DOHH2 (cell line): ENCODE data around the gene UGT3A1.

Experiments used
- EZH2phosphoT487 ChIP-seq: fragments of 200-600 bp; sonication (generic); IDR thresholded peaks from 2 replicates; pipeline ENCODE4 v1.6.1; 2017; ENCODE audit warnings: borderline replicate concordance, mild to moderate bottlenecking, antibody characterized with exemption, low read length, moderate library complexity, mixed read lengths
- TF ChIP-seq, protein P1 (sequence below): fragments of 200-600 bp; sonication (generic); IDR thresholded peaks from one replicate; pipeline ENCODE4 v1.5.1; 2014; ENCODE audit warnings: antibody characterized with exemption, mild to moderate bottlenecking, low read depth, low read length; ENCODE audit not compliant: poor library complexity, severe bottlenecking

GRCh38 chr5:35904443-35905132 lies 86.6 kb downstream of the UGT3A1 start:
- no peak for TF ChIP-seq EZH2phosphoT487
- TF ChIP-seq, protein P1, sequence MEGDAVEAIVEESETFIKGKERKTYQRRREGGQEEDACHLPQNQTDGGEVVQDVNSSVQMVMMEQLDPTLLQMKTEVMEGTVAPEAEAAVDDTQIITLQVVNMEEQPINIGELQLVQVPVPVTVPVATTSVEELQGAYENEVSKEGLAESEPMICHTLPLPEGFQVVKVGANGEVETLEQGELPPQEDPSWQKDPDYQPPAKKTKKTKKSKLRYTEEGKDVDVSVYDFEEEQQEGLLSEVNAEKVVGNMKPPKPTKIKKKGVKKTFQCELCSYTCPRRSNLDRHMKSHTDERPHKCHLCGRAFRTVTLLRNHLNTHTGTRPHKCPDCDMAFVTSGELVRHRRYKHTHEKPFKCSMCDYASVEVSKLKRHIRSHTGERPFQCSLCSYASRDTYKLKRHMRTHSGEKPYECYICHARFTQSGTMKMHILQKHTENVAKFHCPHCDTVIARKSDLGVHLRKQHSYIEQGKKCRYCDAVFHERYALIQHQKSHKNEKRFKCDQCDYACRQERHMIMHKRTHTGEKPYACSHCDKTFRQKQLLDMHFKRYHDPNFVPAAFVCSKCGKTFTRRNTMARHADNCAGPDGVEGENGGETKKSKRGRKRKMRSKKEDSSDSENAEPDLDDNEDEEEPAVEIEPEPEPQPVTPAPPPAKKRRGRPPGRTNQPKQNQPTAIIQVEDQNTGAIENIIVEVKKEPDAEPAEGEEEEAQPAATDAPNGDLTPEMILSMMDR = no peak
